HFFc6 (cell line): ENCODE measurements around the gene SLC48A1. TPM values are rescaled to one million over a fixed set of nuclear protein-coding genes. Genes with fewer than 3 reads are reported as not detected.
A peak's percentile ranks its signal among the peaks of the same experiment; 100 is the strongest.

ENCODE experiments used
- DNase-seq: peaks from one replicate; pipeline ENCODE4 v3.0.0-alpha.2; 2018
- H3K27ac Mint-ChIP-seq: 2 replicates; pipeline ENCODE4 v1.8.0; 2020; ENCODE audit warnings: mild to moderate bottlenecking, mixed read lengths
- H3K27me3 Mint-ChIP-seq: 2 replicates; pipeline ENCODE4 v1.8.0; 2021; ENCODE audit warnings: mild to moderate bottlenecking, moderate library complexity, mixed read lengths; ENCODE audit not compliant: insufficient read depth
- H3K36me3 Mint-ChIP-seq: 2 replicates; pipeline ENCODE4 v1.8.0; 2021; ENCODE audit warnings: low read depth, mixed read lengths
- H3K4me1 Mint-ChIP-seq: 2 replicates; pipeline ENCODE4 v1.8.0; 2020; ENCODE audit warnings: low read depth, mixed read lengths
- H3K4me3 Mint-ChIP-seq: 2 replicates; pipeline ENCODE4 v1.8.0; 2020; ENCODE audit warnings: mild to moderate bottlenecking, moderate library complexity, mixed read lengths
- H3K9me3 Mint-ChIP-seq: 2 replicates; pipeline ENCODE4 v1.8.0; 2020; ENCODE audit warnings: mild to moderate bottlenecking, mixed read lengths
- total RNA-seq, 6 experiments: library from RNA; stranded (reverse); fragmentation: NEBNext Ultra II Directional; extraction: Animal tissue kit (Norgen Biotek cat#: 25700); gene quantifications; 2 replicates in 1 of 6; 3 replicates in 5 of 6; pipeline ENCODE4 v1.2.3, GENCODE V29; 2021
- TF ChIP-seq, protein P1 (sequence below): fragments of 200-600 bp; sonication (generic); IDR thresholded peaks from 2 replicates; pipeline ENCODE4 v1.5.0; 2021; ENCODE audit warnings: antibody characterized with exemption, mild to moderate bottlenecking

SLC48A1 gene
- total RNA-seq, 6 experiments from 2014 or later = 18.8 to 24.5 (median 21.0) TPM

- Mint-ChIP-seq H3K9me3 (no peaks in the 10 kb centered on the region), H3K27me3 (peaks cover 11% of the 10 kb centered on the region), H3K27ac (no peak overlapping the region; the same call in none of the 2 replicates), H3K4me3 (peak overlapping the region; percentile 84), H3K36me3 (peaks cover 5% of the 10 kb centered on the region; the same call in 1 of the 2 replicates), H3K4me1 (peaks cover 41% of the 10 kb centered on the region)
- no peak for DNase-seq
- TF ChIP-seq, protein P1, sequence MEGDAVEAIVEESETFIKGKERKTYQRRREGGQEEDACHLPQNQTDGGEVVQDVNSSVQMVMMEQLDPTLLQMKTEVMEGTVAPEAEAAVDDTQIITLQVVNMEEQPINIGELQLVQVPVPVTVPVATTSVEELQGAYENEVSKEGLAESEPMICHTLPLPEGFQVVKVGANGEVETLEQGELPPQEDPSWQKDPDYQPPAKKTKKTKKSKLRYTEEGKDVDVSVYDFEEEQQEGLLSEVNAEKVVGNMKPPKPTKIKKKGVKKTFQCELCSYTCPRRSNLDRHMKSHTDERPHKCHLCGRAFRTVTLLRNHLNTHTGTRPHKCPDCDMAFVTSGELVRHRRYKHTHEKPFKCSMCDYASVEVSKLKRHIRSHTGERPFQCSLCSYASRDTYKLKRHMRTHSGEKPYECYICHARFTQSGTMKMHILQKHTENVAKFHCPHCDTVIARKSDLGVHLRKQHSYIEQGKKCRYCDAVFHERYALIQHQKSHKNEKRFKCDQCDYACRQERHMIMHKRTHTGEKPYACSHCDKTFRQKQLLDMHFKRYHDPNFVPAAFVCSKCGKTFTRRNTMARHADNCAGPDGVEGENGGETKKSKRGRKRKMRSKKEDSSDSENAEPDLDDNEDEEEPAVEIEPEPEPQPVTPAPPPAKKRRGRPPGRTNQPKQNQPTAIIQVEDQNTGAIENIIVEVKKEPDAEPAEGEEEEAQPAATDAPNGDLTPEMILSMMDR = no peak
These were observed 861 bp upstream of the SLC48A1 start for GRCh38 chr12:47772094-47772660.

DNA sequence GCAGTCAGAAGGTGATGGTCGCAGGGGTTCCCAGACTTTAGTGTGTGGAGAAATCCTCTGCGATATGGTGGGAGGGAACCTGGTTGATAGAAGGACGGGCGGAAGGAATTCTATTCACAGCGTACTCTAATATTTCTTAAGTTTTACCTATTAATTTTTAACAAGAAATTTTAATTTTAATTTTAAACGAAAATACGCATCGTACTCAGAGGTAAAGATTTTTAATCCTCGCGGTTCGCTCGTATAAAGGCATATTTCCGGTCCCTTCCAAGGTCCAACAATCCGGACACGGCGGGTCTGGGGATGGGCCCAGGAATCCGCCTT, 338 bp upstream of the SLC48A1 start:
- Mint-ChIP-seq H3K27me3 (peaks cover 11% of the 10 kb centered on the region), H3K36me3 (peaks cover 5% of the 10 kb centered on the region; the same call in 1 of the 2 replicates), H3K9me3 (no peaks in the 10 kb centered on the region), H3K27ac (no peak overlapping the region; the same call in 1 of the 2 replicates), H3K4me1 (peaks cover 46% of the 10 kb centered on the region), H3K4me3 (peak overlapping the region; percentile 84)
- no peak for DNase-seq
- TF ChIP-seq, protein P1 = peak; percentile 41; the same call in 1 of the 2 replicates

GRCh38 chr12:47773858-47774580, 981 bp downstream of the SLC48A1 start:
- Mint-ChIP-seq H3K27me3 (peaks cover 14% of the 10 kb centered on the region), H3K36me3 (peaks cover 5% of the 10 kb centered on the region; the same call in 1 of the 2 replicates), H3K4me3 (peak overlapping the region; percentile 91), H3K4me1 (peaks cover 55% of the 10 kb centered on the region), H3K9me3 (no peaks in the 10 kb centered on the region), H3K27ac (peak overlapping the region; percentile 39; the same call in 1 of the 2 replicates)
- DNase-seq = no peak
- TF ChIP-seq, protein P1 = no peak

DNA sequence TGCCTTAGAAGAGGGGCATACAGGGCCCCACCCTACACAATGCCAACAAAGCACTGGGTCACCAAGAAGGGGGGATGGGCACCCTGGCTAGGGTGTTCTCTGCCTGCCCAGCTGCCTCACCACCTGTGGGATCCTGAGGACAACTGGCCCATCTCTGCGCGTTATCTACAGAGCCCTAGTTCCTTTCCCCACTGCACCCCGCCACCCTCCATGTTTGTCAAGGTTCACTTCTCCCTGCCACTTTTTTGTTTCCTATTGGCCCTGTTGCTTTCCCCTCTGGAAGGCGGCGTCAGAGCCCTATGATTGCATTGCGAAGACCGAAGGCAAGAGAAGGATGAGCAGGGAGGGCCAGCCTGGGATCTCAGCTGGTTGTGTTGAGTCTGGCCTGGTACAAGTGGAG, 1.6 kb downstream of the SLC48A1 start:
- TF ChIP-seq, protein P1 = no peak

DNA sequence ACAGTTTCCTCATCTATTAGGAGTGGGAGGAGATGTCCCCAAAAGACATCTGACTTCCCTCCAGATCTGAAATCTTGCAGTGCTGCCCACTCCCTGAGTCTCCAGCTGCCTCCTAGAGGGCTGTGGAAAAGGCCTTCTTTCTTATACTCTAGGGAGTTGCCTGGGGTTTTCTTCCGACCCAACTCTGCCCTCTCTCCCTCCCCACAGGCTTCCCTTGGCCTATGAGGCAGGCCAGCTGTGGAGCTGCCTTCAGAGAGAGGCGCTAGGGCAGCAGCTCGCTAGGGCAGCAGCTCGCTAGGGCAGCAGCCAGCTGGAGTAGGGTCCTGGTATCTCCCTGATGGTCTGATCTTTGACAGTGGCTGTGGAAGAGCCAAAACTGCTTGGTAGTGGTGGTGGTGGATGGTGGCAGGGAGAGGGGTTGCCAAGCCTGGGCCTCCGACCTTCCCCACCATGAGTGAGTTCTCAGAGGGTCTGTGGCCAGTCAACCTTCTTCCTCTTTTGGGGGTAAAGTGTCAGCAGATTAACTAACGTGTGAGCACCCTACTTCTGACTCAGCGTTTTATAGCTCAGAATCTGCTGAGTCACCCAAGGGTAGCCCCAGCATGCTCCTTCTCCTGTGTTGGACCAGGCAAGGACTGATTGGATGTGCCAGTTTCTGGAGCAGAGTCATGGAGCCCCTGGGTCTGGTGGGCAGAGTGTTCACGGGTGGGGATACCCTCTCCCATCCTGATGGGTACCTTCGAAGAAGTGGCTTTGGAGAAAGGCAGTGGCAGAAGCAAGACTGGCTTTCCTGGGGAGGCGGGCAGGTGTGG, 2.3 kb downstream of the SLC48A1 start:
- DNase-seq = peak; percentile 64
- Mint-ChIP-seq H3K4me3 (peak overlapping the region; percentile 52), H3K27ac (peak overlapping the region; percentile 96), H3K27me3 (peaks cover 20% of the 10 kb centered on the region), H3K9me3 (no peaks in the 10 kb centered on the region), H3K4me1 (peaks cover 60% of the 10 kb centered on the region), H3K36me3 (peaks cover 5% of the 10 kb centered on the region; the same call in 1 of the 2 replicates)
- TF ChIP-seq, protein P1 = no peak

More for the DNA sequence above, 1.6 kb downstream of the SLC48A1 start:
- Mint-ChIP-seq H3K36me3 (peaks cover 5% of the 10 kb centered on the region; the same call in 1 of the 2 replicates), H3K4me3 (peak overlapping the region; percentile 91; the same call in 1 of the 2 replicates), H3K4me1 (peaks cover 60% of the 10 kb centered on the region), H3K27me3 (peaks cover 20% of the 10 kb centered on the region), H3K9me3 (no peaks in the 10 kb centered on the region), H3K27ac (peak overlapping the region; percentile 96)
- DNase-seq = no peak
